Cerebellar nuclear complex (tissue), 1 donor: ENCODE data around the gene SLC39A11.
"Not testable (repeated sequence)": the region's sequence is repeated elsewhere in the genome, so short reads cannot be mapped to it uniquely, and the experiment has no call there.

Experiments
- DNase-seq, 2 experiments: peaks; one replicate each; lab custom pipeline; 2025; lab: John Stamatoyannopoulos, UW

SLC39A11 gene

DNA sequence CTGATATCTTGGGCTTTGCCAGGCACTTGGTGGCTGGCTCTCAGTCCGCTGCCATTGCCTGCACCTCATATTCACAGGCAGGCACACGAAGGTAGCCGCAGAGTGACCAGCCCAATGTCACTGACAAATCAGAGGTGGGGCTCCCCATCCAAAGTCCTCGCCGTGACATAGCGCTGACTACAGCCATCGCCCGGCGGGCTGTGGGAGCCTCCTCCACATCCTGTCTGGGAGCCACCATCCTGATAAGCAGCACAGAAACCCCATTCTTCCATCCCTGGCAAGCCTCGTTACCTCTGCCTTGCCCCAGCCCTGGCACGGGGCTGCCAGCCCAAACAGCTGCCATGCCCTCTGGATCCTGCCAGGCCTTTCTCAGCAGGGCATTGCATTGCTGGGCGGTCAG, 437.8 kb downstream of the SLC39A11 start:
- no peak for DNase-seq

DNA sequence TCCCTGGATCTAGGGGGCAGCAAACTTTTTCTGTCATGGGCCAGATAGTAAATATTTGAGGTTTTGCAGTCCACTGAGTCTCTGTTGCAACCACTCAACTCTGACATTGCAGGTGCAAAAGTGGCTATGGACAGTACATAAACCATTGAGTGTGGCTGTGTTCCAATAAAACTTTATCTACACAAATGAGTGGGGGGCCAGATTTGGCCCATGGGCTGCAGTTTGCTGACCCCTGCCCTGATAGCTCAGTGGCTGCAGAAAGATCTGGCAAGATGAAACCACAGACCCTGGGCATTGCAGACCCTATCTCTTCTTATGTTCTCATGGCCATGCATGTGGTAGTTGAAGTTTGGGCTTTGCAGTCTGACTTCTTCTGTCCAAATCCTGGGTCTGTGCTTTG, 440.5 kb downstream of the SLC39A11 start:
- DNase-seq, result no peak

DNA sequence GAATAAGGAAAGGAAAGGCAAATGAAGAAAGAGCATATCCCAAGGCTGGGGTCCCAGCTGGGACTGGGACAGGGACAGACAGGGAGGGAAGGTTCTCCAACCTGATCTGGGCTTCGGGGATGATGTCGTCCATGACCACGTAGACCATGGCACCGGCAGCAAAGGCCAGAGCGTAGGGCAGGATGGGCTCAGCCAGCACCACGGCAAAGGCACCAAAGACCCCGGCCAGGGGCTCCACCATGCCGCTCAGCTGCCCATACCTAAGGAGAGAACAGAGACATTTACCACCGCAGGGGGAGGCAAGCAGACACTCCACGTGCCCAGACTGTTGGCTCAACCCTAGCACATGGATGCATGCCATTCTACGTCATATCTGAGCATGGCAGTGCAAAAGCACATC, 443.8 kb downstream of the SLC39A11 start:
- DNase-seq, result no peak

DNA sequence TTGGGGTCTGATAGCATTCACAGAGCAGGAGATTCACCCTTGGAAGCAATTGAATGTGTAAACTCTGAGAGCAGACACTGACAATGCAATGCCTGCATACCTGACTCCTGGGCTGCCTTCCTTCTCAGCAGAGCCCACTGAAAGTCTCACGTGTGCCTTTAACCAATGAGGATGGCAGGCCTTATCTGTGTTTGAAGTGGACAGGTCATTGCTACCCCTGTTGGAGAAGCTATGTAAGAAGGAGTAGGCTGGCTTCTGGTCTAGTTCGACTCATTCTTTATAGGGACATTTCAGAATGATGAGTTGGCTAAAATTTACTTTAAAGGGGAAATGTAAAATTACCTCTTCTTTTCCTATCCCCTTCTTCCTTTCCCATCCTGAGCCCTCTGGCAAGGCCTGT, 446.3 kb downstream of the SLC39A11 start:
- no peak for DNase-seq

DNA sequence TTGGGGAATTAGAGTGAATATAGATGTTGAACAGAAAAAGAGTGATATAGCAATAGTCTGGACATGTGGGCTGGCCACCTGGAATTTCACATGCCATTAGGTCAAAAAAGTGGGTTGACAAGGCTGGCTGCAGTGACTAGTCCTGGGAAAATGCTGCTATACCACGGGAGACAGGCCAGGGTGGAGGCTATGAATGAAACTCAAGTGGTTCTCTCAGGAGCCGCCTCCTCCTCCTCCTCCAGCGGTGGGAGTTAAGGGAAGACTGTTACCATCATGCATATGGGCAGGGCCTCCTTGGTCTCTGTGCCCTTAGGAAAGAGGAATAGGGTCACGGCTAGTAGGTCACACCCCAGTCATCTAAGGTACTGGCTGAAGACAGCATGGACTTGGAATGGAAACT, 448.0 kb downstream of the SLC39A11 start:
- DNase-seq, result no peak

DNA sequence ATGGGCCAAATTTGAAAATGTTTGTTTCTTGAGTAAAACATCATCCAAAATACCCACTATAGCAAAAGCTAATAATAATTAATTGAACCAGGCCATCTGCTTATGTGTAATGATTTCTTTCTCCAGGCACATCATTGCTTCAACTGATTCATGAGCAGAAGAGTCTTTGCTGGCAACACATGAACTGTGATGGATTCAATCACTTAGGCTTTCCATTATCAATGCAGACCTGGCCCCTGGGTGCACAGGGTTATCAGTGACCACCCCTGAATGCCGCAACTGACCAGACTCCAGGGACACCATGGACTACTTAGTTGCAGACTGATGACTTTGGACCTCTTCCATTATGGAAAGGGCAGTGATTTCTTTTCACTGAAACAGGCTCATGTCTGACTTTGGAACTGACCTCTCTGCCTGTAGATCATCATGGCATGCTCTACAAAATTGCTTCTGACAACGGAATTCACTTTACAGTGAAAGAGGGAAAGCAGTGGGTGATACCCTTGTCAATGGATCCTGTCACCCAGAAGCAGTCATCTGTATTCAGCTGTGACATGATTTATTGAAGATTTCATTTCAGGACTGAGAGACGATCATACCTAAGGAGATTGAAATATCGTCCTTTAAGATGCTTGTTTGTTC, 448.8 kb downstream of the SLC39A11 start:
- no peak for DNase-seq

DNA sequence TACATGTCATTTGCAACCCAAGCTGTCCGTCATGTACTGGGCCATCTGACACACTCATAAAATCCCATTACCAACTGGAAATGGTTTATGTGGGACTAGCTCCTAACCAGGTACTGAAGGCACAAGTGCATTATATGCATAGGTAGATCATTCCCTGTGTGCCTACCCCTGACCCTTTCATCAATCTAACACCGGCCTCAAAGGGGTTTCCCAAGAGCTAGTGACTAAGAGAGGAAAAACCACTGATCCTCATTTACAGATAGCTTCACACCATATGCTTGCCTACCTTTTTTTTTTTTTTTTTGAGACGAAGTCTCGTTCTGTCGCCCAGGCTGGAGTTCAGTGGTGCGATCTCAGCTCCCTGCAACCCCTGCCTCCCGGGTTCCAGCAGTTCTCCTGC, 449.8 kb downstream of the SLC39A11 start:
- DNase-seq, result no peak

DNA sequence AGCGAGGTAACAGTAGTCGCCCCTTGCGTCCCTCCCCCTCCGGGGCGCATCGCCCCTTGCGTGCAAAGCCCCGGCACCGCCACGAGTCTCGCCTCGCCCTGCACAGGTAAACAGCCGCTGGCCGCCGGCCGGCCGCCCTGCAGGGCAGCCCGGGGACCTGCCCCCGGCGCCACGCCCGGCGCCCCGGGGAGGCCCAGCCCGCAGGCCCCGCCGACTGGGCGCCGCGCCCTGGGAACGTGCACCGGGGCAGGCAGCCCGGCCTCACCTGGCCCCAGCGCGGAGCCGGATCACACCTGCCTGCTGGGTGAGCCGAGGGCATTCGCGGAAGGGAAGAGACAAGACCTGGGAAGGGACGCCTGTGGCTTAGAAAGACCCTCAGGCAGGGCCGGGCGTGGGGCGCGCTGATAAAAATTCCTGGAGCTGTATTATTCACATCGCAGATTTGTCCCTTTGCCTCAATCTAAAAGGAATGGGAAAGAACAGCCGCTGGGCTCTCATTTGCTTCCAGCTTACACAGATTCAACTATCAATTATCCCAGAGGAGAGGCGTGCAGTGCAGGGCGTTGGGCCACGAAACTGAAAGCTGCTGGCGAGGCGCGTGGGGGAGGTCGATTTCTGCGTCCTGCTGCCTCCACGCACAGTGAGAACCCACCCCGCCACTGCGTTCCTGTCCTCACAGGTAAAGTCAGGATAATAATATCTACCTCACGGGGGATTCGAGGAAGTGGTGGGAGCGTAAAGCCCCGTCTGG, 451.9 kb downstream of the SLC39A11 start:
- DNase-seq, result no peak

DNA sequence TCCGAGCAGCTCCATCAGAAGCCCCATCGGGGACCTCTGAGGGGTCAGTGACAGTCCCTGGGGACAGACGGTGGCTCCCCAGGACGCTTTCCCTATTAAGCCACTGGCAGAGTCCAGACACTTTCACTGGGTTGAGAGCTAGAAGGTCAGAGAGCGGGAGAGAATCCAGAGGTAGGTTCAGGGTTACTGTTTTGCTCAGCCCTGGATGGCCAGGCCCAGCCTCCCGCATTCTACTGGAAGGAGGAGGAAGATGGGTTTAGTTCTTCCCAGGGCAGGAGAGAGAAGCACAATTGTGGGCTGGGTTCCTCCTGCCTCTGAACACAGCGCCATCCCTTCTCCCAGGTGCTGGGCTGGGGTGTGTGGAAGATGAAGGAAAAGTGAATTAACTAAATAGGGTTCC, 452.8 kb downstream of the SLC39A11 start:
- DNase-seq, result no peak

DNA sequence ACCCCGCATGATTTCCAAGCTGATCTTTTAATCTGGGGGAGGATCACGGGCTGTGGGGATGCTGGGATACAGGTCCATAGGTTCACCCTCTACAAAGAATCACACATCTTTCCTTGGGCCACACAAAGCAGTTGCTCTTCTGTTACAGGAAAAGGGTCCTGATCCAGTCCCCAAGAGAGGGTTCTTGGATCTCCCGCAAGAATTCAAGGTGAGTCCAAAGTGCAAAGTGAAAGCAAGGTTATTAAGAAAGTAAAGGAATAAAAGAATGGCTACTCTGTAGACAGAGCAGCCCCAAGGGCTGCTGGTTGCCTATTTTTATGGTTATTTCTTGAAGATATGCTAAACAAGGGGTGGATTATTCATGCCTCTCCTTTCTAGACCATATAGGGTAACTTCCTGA, 453.6 kb downstream of the SLC39A11 start:
- not testable (repeated sequence) for DNase-seq

DNA sequence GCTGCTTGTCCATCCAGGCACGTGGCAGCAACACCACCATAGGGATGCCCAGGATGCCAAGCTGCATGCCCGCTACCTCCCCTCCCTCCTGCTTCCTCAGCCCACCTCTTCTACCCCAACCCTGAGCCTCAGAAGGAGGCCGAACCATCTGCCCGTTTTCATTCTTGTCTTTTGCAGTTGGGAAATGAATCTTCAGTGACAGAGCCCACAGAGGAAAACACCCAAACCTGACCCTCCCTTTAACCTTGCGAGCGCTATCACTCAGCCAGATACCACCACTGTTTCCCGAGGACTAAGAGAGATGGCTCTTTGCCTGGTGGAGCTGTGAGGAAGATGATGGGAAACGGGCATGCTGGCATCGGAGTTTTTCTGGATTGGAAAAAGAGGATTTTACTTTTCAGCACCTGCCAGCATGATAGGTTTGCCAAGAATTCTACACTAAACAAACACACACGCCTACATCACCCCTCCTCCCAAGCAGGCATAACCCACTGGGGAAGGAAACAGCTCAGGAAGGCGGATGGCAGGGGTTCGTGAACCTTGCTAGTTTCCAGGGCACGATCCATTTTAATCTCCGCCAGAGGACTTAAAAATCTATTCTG, 457.4 kb downstream of the SLC39A11 start:
- no peak for DNase-seq

DNA sequence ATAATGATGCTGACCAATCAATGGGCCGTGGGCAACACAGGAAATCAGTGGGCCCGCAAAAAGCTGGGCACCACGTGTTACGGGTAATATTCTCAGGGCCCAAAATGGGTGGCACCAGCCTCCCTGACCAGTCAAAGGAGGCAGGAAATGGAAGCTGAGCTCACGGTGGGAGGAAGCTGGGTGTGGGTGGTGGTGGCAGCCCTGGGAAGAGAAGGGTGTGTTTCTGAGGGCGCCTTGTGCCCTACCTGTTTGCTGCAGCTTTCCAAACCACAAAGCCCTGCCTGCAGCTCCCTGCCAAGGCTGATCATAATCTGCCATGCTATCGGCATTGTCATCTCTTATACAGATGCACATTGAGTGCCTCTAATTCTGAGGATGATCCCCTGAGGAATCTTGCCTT, 457.9 kb downstream of the SLC39A11 start:
- no peak for DNase-seq

DNA sequence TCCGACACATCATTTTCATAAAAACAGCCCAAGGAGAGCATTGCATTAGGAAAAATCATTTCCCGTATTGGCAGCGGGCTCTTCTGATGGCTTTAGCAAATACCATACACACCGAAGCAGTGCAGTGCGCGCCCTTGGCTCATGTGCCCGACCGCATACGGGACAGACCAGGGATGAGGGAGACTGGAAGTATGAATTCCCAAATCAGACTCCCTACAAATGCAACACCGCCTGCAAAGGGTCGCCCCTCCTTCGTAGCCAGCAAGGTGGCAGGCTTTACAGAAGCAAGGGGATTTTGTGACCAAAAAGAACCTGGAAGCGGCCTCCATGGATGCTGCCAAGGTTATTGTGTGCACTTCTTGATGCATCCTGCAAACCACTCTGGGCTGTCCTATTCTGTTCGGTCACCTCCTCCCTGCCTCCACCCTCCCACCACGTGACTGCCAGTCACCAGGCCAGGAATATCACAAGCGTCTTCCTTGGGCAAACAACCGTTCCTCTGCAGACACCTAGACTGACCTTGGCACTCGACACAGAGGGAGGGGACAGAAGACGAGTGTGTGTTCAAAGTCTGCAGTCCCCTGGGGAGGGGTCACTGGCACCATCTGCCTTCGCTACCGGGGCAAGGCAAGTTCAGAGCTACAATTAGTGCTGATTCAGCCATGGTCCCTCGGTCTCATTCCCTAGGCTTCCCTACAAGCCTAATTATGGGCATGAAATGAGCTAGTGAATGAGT, 460.4 kb downstream of the SLC39A11 start:
- no peak for DNase-seq

DNA sequence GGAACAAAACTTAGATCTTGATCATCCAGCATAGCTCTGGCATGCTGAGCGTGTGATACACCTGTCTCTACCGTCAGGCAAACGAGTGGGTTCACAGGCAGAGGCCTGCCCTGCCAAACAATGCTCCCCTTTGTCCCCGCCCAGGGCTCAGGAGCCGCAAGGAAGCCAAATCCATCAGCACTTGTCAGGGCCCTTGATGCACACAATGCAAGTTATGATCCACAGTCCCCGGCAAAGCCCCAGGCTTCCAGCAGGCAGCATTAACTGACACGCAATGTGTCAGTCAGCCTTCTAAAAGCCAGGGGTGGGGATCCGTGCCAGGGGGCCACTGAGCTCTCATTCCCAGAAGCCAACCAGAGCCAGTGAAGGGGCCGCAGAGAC, 460.9 kb downstream of the SLC39A11 start:
- DNase-seq, result no peak

DNA sequence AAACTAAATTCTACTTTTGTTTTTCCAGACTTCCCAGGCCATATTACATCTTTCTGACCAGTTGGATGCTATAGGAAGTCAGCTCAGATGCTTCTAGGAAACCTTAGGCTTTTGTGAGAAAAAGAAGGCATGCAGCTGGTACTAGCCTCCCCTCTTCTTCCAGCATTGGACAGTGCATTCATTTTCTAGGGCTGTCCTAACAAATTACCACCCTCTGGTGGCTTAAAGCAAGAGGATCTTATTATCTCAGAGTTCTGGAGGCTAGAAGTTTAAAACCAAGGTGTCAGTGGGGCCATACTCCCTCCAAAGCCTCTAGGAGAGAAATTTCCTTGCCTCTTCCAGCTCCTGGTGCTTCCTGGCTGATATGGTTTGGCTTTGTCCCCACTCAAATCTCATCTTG, 467.8 kb downstream of the SLC39A11 start:
- DNase-seq, result no peak

DNA sequence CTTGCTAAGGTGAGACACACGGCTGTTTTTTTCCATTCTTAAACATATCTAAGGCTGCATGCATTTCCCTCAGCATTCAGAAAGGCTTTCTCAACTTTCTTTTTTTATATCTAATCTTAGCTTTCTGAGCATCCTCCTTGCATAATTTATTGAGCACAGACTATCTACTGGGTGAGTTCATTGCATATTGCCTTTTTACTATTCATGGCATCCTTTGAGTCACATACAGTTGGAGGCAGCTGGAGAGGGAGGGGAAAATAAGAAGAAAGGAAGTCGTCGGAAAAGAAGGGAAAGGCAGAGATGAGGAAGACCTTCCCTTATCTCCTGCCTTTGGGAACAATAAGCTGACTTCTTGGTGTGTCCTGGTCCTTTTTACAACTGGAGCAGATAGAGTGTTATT, 468.3 kb downstream of the SLC39A11 start:
- no peak for DNase-seq

DNA sequence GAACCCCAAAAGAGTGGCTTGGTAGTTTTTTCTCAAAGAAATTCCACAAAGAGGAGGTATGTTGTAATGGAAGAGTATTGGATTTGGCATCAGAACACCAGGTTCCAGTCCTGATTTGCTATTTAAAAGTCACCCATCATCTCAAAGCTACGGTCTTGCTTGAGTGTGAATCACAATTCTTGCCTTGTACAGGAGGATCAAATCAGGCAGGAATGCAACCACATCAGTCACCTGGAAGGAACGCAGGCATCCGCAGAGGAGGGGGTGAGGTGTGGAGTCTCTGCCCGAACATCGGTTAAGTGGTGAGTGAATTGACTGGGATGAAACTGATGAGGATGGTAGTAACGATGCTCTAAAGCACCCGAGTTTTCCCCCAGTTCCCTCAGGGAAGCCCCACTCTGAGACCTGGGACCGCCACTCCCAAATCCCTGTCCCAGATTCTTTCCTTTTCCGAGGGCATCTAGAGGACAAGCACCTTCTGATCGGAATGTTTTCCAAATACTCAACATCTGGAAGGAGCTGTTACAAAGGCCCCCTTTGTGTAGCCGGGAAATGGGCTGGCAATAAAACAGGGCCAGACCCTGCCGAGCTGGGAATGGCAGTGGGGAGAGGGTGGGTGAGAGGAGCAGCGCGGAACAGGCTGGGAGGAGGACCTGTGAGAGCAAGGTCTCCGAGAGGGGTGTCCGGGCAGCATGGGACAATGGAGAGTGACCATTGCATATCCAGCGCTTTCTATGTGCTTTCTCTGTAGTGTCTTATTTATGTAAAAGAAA, 469.6 kb downstream of the SLC39A11 start:
- DNase-seq, result no peak

DNA sequence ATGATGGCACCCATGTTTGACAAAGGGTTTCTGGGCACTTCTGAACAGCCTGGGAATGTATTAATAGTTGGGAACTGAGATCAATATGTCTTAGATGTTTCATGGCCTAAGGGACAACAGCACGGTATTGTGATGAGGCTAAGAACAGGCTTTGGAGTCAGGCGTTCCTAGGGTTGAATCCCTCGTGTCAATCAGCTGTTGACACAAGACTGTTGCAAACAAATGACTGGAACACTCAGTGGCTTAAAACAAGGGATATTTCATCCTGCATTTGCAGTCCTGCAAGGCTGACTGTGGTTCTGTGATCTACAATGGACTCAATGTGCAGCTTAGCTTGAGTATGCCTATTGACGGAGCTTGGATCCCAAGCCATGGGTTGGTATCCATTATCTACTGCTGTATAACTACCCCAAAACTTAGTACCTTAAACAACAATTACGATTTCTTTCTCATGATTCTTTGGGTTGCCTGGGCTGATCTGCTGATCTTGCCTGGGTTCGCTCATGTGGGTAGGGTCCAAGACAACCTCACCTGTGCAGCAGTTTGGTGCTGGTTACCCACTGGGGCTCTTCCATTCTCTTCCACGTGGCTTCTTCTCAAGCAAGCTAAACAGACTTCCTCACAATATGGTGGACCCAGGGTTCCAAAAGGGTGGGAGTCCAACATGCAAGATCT, 472.4 kb downstream of the SLC39A11 start:
- DNase-seq, result no peak

DNA sequence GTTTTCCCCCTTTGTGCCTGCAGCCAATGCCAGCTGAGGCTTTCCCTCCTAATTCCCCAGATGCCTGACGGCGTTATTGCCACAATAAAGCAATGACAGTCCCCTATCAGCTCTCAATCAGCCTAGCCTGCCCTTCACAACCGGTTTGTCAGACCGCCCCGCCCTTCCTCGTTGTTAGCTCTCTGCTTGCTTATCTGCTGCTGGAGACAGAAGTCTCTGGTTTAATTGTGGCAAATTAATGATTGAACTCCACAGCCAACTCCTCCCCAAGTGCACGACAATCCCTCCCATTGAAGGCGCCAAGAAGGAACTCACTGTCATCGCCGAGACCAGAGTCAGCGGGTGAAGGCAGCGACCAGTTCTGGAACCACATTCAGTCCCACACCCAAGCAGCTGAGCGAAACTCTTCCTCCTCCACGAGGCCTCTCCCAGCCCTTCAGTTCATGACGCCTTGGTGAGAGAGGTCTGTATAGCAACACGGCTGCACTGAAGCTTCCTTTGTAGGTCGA, 474.4 kb downstream of the SLC39A11 start:
- no peak for DNase-seq

DNA sequence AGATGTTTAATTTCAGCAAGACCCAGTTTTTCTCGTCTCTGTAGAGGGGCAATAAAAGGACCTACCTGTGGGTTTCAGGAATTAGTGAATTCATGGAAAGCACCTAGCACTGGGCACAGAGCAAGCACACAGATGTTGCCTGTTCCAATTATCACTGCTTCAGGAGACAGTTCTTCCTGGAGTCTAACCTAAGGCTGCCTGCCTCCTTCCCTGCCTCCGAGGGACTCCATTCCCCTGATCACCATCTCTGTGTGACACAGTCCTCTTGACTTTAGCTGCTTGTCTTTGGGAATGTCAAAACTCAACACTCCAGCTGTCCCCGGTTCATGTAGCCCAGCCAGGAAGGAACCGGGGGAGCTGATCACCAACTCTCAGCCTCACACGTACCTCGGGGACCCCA, 474.9 kb downstream of the SLC39A11 start:
- DNase-seq, result no peak

DNA sequence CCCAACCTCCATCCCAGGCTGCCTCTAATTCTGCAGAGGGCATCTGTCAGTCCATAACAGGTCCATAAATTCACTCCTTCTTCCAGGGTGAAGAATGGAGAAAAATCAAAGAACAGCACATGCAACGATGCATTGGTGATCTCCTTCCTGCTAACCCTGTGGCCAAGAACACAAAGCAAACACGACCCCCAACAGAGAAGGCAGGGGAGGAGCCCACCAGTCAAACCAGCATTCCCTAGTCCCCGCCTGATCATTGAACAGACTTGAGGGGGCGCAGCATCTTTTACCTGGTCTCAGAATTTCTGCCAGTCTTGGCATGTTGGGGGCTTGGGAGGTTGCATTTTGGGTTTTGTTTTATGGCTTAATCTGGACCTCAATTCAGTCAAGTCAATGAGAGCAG, 476.0 kb downstream of the SLC39A11 start:
- no peak for DNase-seq
